Astrocyte (in vitro differentiated cells and primary cell): ENCODE results near the gene NEFH.

Experiments used
- CTCF ChIP-seq: IDR thresholded peaks from 2 replicates; pipeline ENCODE4 v1.5.1; 2011; ENCODE audit warnings: low read depth, mild to moderate bottlenecking, inconsistent platforms, low read length, moderate library complexity; ENCODE audit not compliant: insufficient read depth
- EZH2 ChIP-seq: IDR thresholded peaks from 2 replicates; pipeline ENCODE4 v1.6.1; 2012; ENCODE audit warnings: mild to moderate bottlenecking, low read length, inconsistent platforms; ENCODE audit not compliant: insufficient read depth

GRCh38 chr22:29485448-29485847, 5.4 kb downstream of the NEFH start:
- TF ChIP-seq CTCF (no peak), EZH2 (no peak)
